Tibial nerve (tissue), 4 donors: ENCODE data around the gene CAMSAP1. TPM values are rescaled to one million over a fixed set of nuclear protein-coding genes. Genes with fewer than 3 reads are reported as not detected.
"Not testable (repeated sequence)": the region's sequence is repeated elsewhere in the genome, so short reads cannot be mapped to it uniquely, and the experiment has no call there.

ENCODE experiments used
- DNase-seq, 2 donors: peaks; one replicate each; pipeline ENCODE4 v3.0.0-alpha.2; 2019; ENCODE audit warnings: low spot score in 2 of 2
- H3K27ac ChIP-seq, 4 donors: fragments of 200-600 bp; sonication (generic) in 3 of 4; one replicate each; pipeline ENCODE4 v1.5.1; 2017 to 2019; ENCODE audit warnings: mild to moderate bottlenecking in 1 of 4
- H3K27me3 ChIP-seq, 2 donors: fragments of 200-600 bp; sonication (generic) in 1 of 2; one replicate each; pipeline versions ENCODE4 v1.5.1 to v1.6.0; 2017 to 2019
- H3K36me3 ChIP-seq, 3 donors: fragments of 200-600 bp; sonication (generic); one replicate each; pipeline ENCODE4 v1.5.1; 2018 to 2019
- H3K4me1 ChIP-seq, 4 donors: fragments of 200-600 bp; sonication (generic) in 3 of 4; one replicate each; pipeline ENCODE4 v1.5.1; 2017 to 2019
- H3K4me3 ChIP-seq, 4 donors: fragments of 200-600 bp; sonication (generic) in 3 of 4; one replicate each; pipeline ENCODE4 v1.5.1; 2017 to 2019; ENCODE audit warnings: mild to moderate bottlenecking in 1 of 4, moderate library complexity in 1 of 4
- H3K9me3 ChIP-seq, 4 donors: fragments of 200-600 bp; sonication (generic) in 3 of 4; one replicate each; pipeline ENCODE4 v1.5.1; 2017 to 2019
- EP300 ChIP-seq, 2 donors: sonication (generic); formaldehyde crosslinking; IDR thresholded peaks; one replicate each; pipeline ENCODE4 v1.6.1; 2017; ENCODE audit warnings: antibody characterized with exemption in 2 of 2, mild to moderate bottlenecking in 1 of 2
- POLR2A ChIP-seq, 2 donors: fragments of 450-650 bp; IDR thresholded peaks; one replicate each; pipeline ENCODE4 v1.6.1; 2017; ENCODE audit warnings: antibody characterized with exemption in 2 of 2, mild to moderate bottlenecking in 2 of 2, moderate library complexity in 2 of 2
- WGBS, 2 donors: methylation state at CpG; one replicate each; pipeline ENCODE4 v1.1.5; 2018; 5-methylcytosine and 5-hydroxymethylcytosine counted together
- total RNA-seq, 4 donors: library from RNA; depleted of rRNA; stranded (reverse); fragments of >200 nt; gene quantifications; one replicate each; pipeline ENCODE4 v1.1.0, GENCODE V29; 2016
- TF ChIP-seq, protein P1 (sequence below), 5 experiments: fragments of 200-600 bp in 3 of 5; fragments of 450-650 bp in 2 of 5; sonication (generic) in 3 of 5; IDR thresholded peaks; one replicate each; pipeline ENCODE4 v1.5.1; 2016 to 2019; ENCODE audit warnings: antibody characterized with exemption in 5 of 5, mild to moderate bottlenecking in 3 of 5, moderate library complexity in 2 of 5

Gene CAMSAP1
- total RNA-seq, 4 donors from 2014 or later = 27.6 to 40.8 (median 35.7) TPM

GRCh38 chr9:135944444-135945252 is 37.3 kb upstream of the CAMSAP1 start:
- H3K27ac ChIP-seq = no peak overlapping the region
- no peak overlapping the region for H3K4me3 ChIP-seq
- H3K36me3 ChIP-seq = peaks cover 0 to 95% (median 7%) of the 10 kb centered on the region in 3 donors
- WGBS, 2 donors = 88 to 91% methylated on average over 36 of the region's 36 CpGs
- no peaks in the 10 kb centered on the region for H3K9me3 ChIP-seq
- no peaks in the 10 kb centered on the region for H3K27me3 ChIP-seq
- no peak for DNase-seq
- H3K4me1 ChIP-seq = peaks cover 0 to 7% (median 2%) of the 10 kb centered on the region in 4 donors
- TF ChIP-seq POLR2A (IDR thresholded peaks at IDR 0.05) = no peak
- no peak for TF ChIP-seq EP300 (IDR thresholded peaks at IDR 0.05)
- TF ChIP-seq, protein P1, sequence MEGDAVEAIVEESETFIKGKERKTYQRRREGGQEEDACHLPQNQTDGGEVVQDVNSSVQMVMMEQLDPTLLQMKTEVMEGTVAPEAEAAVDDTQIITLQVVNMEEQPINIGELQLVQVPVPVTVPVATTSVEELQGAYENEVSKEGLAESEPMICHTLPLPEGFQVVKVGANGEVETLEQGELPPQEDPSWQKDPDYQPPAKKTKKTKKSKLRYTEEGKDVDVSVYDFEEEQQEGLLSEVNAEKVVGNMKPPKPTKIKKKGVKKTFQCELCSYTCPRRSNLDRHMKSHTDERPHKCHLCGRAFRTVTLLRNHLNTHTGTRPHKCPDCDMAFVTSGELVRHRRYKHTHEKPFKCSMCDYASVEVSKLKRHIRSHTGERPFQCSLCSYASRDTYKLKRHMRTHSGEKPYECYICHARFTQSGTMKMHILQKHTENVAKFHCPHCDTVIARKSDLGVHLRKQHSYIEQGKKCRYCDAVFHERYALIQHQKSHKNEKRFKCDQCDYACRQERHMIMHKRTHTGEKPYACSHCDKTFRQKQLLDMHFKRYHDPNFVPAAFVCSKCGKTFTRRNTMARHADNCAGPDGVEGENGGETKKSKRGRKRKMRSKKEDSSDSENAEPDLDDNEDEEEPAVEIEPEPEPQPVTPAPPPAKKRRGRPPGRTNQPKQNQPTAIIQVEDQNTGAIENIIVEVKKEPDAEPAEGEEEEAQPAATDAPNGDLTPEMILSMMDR (IDR thresholded peaks at IDR 0.05) = no peak

DNA sequence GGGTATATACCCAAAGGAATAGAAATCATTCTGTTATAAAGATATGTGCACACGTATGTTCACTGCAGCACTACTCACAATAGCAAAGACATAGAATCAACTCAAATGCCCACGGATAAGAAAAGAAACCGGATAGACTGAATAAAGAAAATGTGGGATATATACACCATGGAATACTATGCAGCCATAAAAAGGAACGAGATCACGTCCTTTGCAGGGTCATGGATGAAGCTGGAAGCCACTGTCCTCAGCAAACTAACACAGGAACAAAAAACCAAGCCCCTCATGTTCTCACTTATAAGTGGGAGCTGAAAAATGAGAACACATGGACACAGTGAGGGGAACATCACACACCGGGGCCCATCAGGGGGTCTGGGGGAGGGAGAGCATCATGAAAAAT is 36.3 kb upstream of the CAMSAP1 start:
- H3K4me1 ChIP-seq, H3K27me3 ChIP-seq, H3K9me3 ChIP-seq, DNase-seq, H3K4me3 ChIP-seq, H3K27ac ChIP-seq: not testable (repeated sequence)
- WGBS, 2 donors = 91 to 96% methylated on average over 6 of the region's 6 CpGs
- peaks cover 0 to 100% (median 7%) of the 10 kb centered on the region in 3 donors for H3K36me3 ChIP-seq

GRCh38 chr9:135941288-135941995 is 34.1 kb upstream of the CAMSAP1 start:
- peaks cover 4 to 100% (median 7%) of the 10 kb centered on the region in 3 donors for H3K36me3 ChIP-seq
- 82 to 91% methylated on average over 11 to 13 of the region's 13 CpGs for whole genome bisulfite sequencing, 2 donors

DNA sequence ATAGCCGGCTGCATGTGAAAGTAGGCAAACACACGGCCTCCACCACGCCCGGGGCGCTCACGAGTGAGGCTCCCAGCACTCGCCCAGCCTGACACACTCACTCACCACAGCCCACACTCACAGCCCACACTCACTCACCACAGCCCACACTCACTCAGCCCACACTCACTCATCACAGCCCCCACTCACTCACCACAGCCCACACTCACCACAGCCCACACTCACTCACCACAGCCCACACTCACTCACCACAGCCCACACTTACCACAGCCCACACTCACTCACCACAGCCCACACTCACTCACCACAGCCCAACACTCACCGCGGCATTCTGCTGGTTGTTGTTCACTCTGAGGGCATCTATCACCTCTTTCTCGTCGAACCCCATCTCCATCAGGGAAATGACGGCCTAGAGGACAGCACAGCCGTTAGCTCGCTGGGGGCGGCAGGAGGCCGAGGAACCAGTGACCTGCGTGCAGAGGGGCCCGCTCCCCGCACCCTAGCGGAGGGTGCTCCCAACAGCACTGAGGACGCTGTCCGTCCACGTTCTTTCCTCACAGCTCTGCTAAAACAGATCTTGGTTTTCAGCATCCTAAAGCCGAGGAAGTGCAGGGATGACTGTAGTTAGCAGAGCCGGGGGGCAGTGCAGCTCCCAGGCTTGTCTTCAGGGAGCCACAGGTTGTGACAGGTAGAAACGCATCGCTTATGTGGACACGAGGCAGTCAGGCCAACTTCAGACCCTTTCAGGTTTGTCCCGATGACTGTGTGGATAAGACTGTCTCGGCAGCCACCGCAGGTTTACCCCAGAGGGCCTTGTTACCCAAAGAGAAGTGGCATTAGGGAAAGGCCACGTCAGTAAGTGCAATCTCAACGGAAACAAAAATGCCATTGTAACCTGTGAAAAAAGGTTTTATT is 32.3 kb upstream of the CAMSAP1 start:
- TF ChIP-seq EP300 (IDR thresholded peaks at IDR 0.05) = no peak
- no peak for TF ChIP-seq POLR2A (IDR thresholded peaks at IDR 0.05)
- TF ChIP-seq, protein P1 (IDR thresholded peaks at IDR 0.05) = no peak
- Histone ChIP-seq H3K27ac (no peak overlapping the region), H3K9me3 (peaks cover 0 to 9% (median 0%) of the 10 kb centered on the region in 4 donors), H3K36me3 (peaks cover 4 to 100% (median 4%) of the 10 kb centered on the region in 3 donors), H3K4me1 (no peaks in the 10 kb centered on the region), H3K4me3 (no peak overlapping the region), H3K27me3 (no peaks in the 10 kb centered on the region)
- no peak for DNase-seq
- WGBS, 2 donors = 93% methylated on average over 33 of the region's 33 CpGs

More at GRCh38 chr9:135941288-135941995, 34.1 kb upstream of the CAMSAP1 start:
- no peaks in the 10 kb centered on the region for H3K27me3 ChIP-seq
- TF ChIP-seq POLR2A (IDR thresholded peaks at IDR 0.05) (no peak), EP300 (IDR thresholded peaks at IDR 0.05) (no peak)
- TF ChIP-seq, protein P1 (IDR thresholded peaks at IDR 0.05) = no peak
- DNase-seq = no peak
- H3K9me3 ChIP-seq = peaks cover 0 to 3% (median 0%) of the 10 kb centered on the region in 4 donors
- H3K4me1 ChIP-seq = no peaks in the 10 kb centered on the region
- H3K27ac ChIP-seq = no peak overlapping the region
- no peak overlapping the region for H3K4me3 ChIP-seq
